Measurements from ENCODE around the gene TALDO1.

Gene TALDO1

GRCh38 chr11:706957-707816 lies 40.1 kb upstream of the TALDO1 start:
- peak overlapping the region; percentile 55 for H3K4me3 ChIP-seq (ENCODE audit: low read depth, low read length)
- TF ChIP-seq CTCF (conservative IDR thresholded peaks at IDR 0.05; ENCODE audit: low read depth, low read length), result no peak
- peak; percentile 17 for DNase-seq (ENCODE audit: low read depth)

- H3K4me3 ChIP-seq (ENCODE audit: low read depth, low read length), result no peak overlapping the region
- no peak for TF ChIP-seq CTCF (conservative IDR thresholded peaks at IDR 0.05; ENCODE audit: low read depth, low read length)
- peak; percentile 32 for DNase-seq (ENCODE audit: low read depth)
Observed at GRCh38 chr11:707817-708420, 39.3 kb upstream of the TALDO1 start.

GRCh38 chr11:708511-708910 lies 38.8 kb upstream of the TALDO1 start:
- DNase-seq (ENCODE audit: low read depth), result no peak
- TF ChIP-seq CTCF (conservative IDR thresholded peaks at IDR 0.05; ENCODE audit: low read depth, low read length), result no peak
- H3K4me3 ChIP-seq (ENCODE audit: low read depth, low read length), result no peak overlapping the region

- H3K4me3 ChIP-seq (ENCODE audit: low read depth, low read length), result no peak overlapping the region
- no peak for DNase-seq (ENCODE audit: low read depth)
- TF ChIP-seq CTCF (conservative IDR thresholded peaks at IDR 0.05; ENCODE audit: low read depth, low read length), result no peak
Observed at GRCh38 chr11:709109-709997, 37.9 kb upstream of the TALDO1 start.

GRCh38 chr11:714436-714835 lies 32.8 kb upstream of the TALDO1 start:
- TF ChIP-seq CTCF (conservative IDR thresholded peaks at IDR 0.05; ENCODE audit: low read depth, low read length), result no peak
- DNase-seq (ENCODE audit: low read depth), result no peak
- no peak overlapping the region for H3K4me3 ChIP-seq (ENCODE audit: low read depth, low read length)

GRCh38 chr11:719214-720016 lies 27.8 kb upstream of the TALDO1 start:
- no peak overlapping the region for H3K4me3 ChIP-seq (ENCODE audit: low read depth, low read length)
- DNase-seq (ENCODE audit: low read depth), result no peak
- no peak for TF ChIP-seq CTCF (conservative IDR thresholded peaks at IDR 0.05; ENCODE audit: low read depth, low read length)
